Transverse colon (tissue), 4 donors: ENCODE data around the gene MYH15. TPM values are rescaled to one million over a fixed set of nuclear protein-coding genes. Genes with fewer than 3 reads are reported as not detected.

Experiments
- DNase-seq: peaks from one replicate; pipeline ENCODE4 v3.0.0-alpha.2; 2019
- H3K27ac ChIP-seq, 4 donors: fragments of 200-600 bp; sonication (generic); 2 replicates each; pipeline ENCODE4 v1.5.1; 2016 to 2018; ENCODE audit warnings: inconsistent platforms in 4 of 4
- H3K27me3 ChIP-seq: fragments of 200-600 bp; sonication (generic); 2 replicates; pipeline ENCODE4 v1.5.1; 2017; ENCODE audit warnings: inconsistent platforms
- H3K36me3 ChIP-seq, 4 donors: fragments of 200-600 bp; sonication (generic); 2 replicates each; pipeline ENCODE4 v1.5.1; 2017 to 2019; ENCODE audit warnings: inconsistent platforms in 4 of 4
- H3K4me1 ChIP-seq, 4 donors: fragments of 200-600 bp; sonication (generic); 2 replicates each; pipeline ENCODE4 v1.5.1; 2017 to 2020; ENCODE audit warnings: inconsistent platforms in 4 of 4
- H3K4me3 ChIP-seq, 4 donors: fragments of 200-600 bp; sonication (generic); 1 replicate in 1 of 4; 2 replicates in 3 of 4; pipeline versions ENCODE4 v1.5.1 to v1.6.1; 2017 to 2019; ENCODE audit warnings: inconsistent platforms in 4 of 4
- H3K9me3 ChIP-seq, 2 donors: fragments of 200-600 bp; sonication (generic); 2 replicates each; pipeline ENCODE4 v1.5.1; 2017 to 2019; ENCODE audit warnings: inconsistent platforms in 2 of 2
- EP300 ChIP-seq: sonication (generic); formaldehyde crosslinking; IDR thresholded peaks from one replicate; pipeline ENCODE4 v1.6.1; 2017; ENCODE audit warnings: antibody characterized with exemption, low read depth
- POLR2A ChIP-seq: fragments of 450-650 bp; IDR thresholded peaks from one replicate; pipeline ENCODE4 v1.6.1; 2016; ENCODE audit warnings: antibody characterized with exemption, mild to moderate bottlenecking, moderate library complexity
- POLR2AphosphoS5 ChIP-seq, 3 donors: sonication (generic); formaldehyde crosslinking; IDR thresholded peaks; one replicate each; pipeline ENCODE4 v1.6.1; 2016; ENCODE audit warnings: antibody characterized with exemption in 3 of 3
- WGBS, 2 donors: methylation state at CpG; one replicate each; pipeline ENCODE4 v1.1.5; 2018; ENCODE audit warnings: low coverage in 1 of 2; 5-methylcytosine and 5-hydroxymethylcytosine counted together
- in situ Hi-C, 4 donors: fragments of 200-750 bp; cut with MboI; loops; one replicate each; pipeline versions ENCODE4 v1.15.0 to v1.15.1; 2017; ENCODE audit warnings: low sequenced_read_pairs in 3 of 4, low pct_ligation_motif_present in 1 of 4, low pct_unique_long_range_greater_than_20kb in 1 of 4
- intact Hi-C: fragments of 100-400 bp; cut with DNase I; formaldehyde crosslinking; loops from one replicate; pipeline ENCODE4 v1.15.1; 2023; ENCODE audit warnings: low total_unique reads
- total RNA-seq, 4 donors: library from RNA; depleted of rRNA; stranded (reverse); fragments of >200 nt; gene quantifications; one replicate each; pipeline ENCODE4 v1.1.0, GENCODE V29; 2016
- TF ChIP-seq, protein P1 (sequence below), 5 experiments: fragments of 200-600 bp in 3 of 5; fragments of 450-650 bp in 2 of 5; sonication (generic) in 3 of 5; IDR thresholded peaks; 1 replicate in 2 of 5; 2 replicates in 3 of 5; pipeline ENCODE4 v1.5.1; 2016 to 2017; ENCODE audit warnings: antibody characterized with exemption in 5 of 5, inconsistent platforms in 3 of 5, mild to moderate bottlenecking in 2 of 5, moderate library complexity in 1 of 5

Gene MYH15
- total RNA-seq, 4 donors from 2014 or later = 0.16 to 0.41 TPM; not detected in 2

GRCh38 chr3:108410531-108410984, 99.8 kb downstream of the MYH15 start:
- Histone ChIP-seq H3K4me3 (no peak overlapping the region), H3K9me3 (no peaks in the 10 kb centered on the region), H3K27me3 (no peaks in the 10 kb centered on the region), H3K36me3 (no peaks in the 10 kb centered on the region), H3K27ac (no peak overlapping the region), H3K4me1 (peaks cover 3 to 51% (median 12%) of the 10 kb centered on the region in 4 donors)
- intact Hi-C loops (no loop called here), in situ Hi-C loops (no loop called here)
- WGBS, 2 donors = 88 to 94% methylated on average over 3 to 10 of the region's 11 CpGs
- TF ChIP-seq, protein P1, sequence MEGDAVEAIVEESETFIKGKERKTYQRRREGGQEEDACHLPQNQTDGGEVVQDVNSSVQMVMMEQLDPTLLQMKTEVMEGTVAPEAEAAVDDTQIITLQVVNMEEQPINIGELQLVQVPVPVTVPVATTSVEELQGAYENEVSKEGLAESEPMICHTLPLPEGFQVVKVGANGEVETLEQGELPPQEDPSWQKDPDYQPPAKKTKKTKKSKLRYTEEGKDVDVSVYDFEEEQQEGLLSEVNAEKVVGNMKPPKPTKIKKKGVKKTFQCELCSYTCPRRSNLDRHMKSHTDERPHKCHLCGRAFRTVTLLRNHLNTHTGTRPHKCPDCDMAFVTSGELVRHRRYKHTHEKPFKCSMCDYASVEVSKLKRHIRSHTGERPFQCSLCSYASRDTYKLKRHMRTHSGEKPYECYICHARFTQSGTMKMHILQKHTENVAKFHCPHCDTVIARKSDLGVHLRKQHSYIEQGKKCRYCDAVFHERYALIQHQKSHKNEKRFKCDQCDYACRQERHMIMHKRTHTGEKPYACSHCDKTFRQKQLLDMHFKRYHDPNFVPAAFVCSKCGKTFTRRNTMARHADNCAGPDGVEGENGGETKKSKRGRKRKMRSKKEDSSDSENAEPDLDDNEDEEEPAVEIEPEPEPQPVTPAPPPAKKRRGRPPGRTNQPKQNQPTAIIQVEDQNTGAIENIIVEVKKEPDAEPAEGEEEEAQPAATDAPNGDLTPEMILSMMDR (IDR thresholded peaks at IDR 0.05) = no peak
- DNase-seq = no peak

- in situ Hi-C loops (loop anchor here in 1 of 4 donors (10.0 kb wide), 1 partner anchor 475 kb away; no protein-coding TSS in a partner anchor), intact Hi-C loops (no loop called here)
- H3K4me1 ChIP-seq = peaks cover 6 to 59% (median 16%) of the 10 kb centered on the region in 4 donors
- no peaks in the 10 kb centered on the region for H3K36me3 ChIP-seq
- WGBS, 2 donors = 86 to 87% methylated on average over 4 of the region's 4 CpGs
- DNase-seq = no peak
- H3K27ac ChIP-seq = peak overlapping the region; percentile 79 to 89 (median 84)
- no peak overlapping the region for H3K4me3 ChIP-seq
- TF ChIP-seq POLR2A = no peak
- TF ChIP-seq, protein P1 (IDR thresholded peaks at IDR 0.05) = no peak
- no peak for TF ChIP-seq EP300
- TF ChIP-seq POLR2AphosphoS5 (IDR thresholded peaks at IDR 0.05) = no peak
- no peaks in the 10 kb centered on the region for H3K9me3 ChIP-seq
- no peaks in the 10 kb centered on the region for H3K27me3 ChIP-seq
Observed at GRCh38 chr3:108409800-108410178, 100.6 kb downstream of the MYH15 start.

- no peaks in the 10 kb centered on the region for H3K36me3 ChIP-seq
- no peak overlapping the region for H3K4me3 ChIP-seq
- in situ Hi-C loops = loop anchor here in 1 of 4 donors (10.0 kb wide), 1 partner anchor 474 kb away; no protein-coding TSS in a partner anchor
- intact Hi-C loops = no loop called here
- no peaks in the 10 kb centered on the region for H3K9me3 ChIP-seq
- TF ChIP-seq EP300 (no peak), POLR2AphosphoS5 (IDR thresholded peaks at IDR 0.05) (peak in 1 of 3 donors; percentile 41), POLR2A (no peak)
- TF ChIP-seq, protein P1 (IDR thresholded peaks at IDR 0.05) = no peak
- H3K4me1 ChIP-seq = peaks cover 11 to 65% (median 21%) of the 10 kb centered on the region in 4 donors
- no peaks in the 10 kb centered on the region for H3K27me3 ChIP-seq
- peak overlapping the region; percentile 79 to 89 (median 84) for H3K27ac ChIP-seq
- DNase-seq = peak; percentile 83
- WGBS, 2 donors = 61 to 64% methylated on average over 7 of the region's 7 CpGs
Observed at GRCh38 chr3:108408883-108409799, 101.3 kb downstream of the MYH15 start.

DNA sequence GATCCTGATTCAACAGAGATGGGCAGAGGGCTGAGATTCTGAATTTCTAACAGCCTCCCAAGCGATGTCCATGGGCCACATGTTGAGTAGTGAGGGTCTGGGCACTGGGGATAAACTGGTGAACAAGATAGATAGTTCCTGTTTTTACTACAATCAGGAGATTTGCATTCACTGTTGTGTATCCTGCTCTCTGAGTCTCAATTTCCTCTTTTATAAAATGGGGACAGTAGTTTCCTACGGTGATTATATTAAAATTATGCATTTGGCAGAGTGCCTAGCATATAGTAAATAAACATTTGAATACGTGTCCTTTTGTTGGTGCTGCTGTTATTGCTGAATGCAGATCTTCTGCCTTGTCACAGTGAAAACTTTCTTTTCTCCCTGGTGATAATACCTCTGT, 102.5 kb downstream of the MYH15 start:
- no peaks in the 10 kb centered on the region for H3K9me3 ChIP-seq
- peak overlapping the region; percentile 79 to 89 (median 84) for H3K27ac ChIP-seq
- intact Hi-C loops = no loop called here
- peak overlapping the region in 2 of 4 donors; percentile 8 to 33 for H3K4me3 ChIP-seq
- no peaks in the 10 kb centered on the region for H3K36me3 ChIP-seq
- no peaks in the 10 kb centered on the region for H3K27me3 ChIP-seq
- H3K4me1 ChIP-seq = peaks cover 13 to 76% (median 26%) of the 10 kb centered on the region in 4 donors
- in situ Hi-C loops = loop anchor here in 1 of 4 donors (10.0 kb wide), 1 partner anchor 473 kb away; no protein-coding TSS in a partner anchor
- no peak for DNase-seq
- 30 to 33% methylated on average over 3 of the region's 3 CpGs for WGBS, 2 donors
- TF ChIP-seq, protein P1 (IDR thresholded peaks at IDR 0.05) = no peak
